K562 (cell line): ENCODE measurements around the gene TMEM123. TPM values are rescaled to one million over a fixed set of nuclear protein-coding genes. Genes with fewer than 3 reads are reported as not detected.

Experiments used
- ATAC-seq: fragments of 200-7000 bp; cut with Tn5 transposase; 3 replicates; pipeline ENCODE4 v1.9.1; 2020; ENCODE audit warnings: moderate library complexity
- BruUV-seq: library from RNA; stranded (reverse); fragments of 400-500 nt; replicated peaks from 2 replicates; lab custom pipeline; 2021; lab: Mats Ljungman, UMichigan
- CTCF ChIA-PET: fragments of 300-600 bp; formaldehyde crosslinking; extraction: SDS; loops from one replicate; lab custom pipeline; 2021; ENCODE audit warnings: low intra/inter-chr PET ratio; lab: Yijun Ruan, JAX
- POLR2A ChIA-PET: fragments of 300-600, 350-650 bp; sonication (Branson Sonifier 250); formaldehyde crosslinking; extraction: SDS; loops from one replicate; lab custom pipeline; 2021; ENCODE audit warnings: antibody characterized with exemption, inconsistent platforms; lab: Yijun Ruan, JAX
- DNase-seq, 4 experiments: peaks; one replicate each; pipeline versions ENCODE4 v3.0.0 to v3.0.0-alpha.2; 2011 to 2018; ENCODE audit warnings: low spot score in 3 of 4, mixed read lengths in 3 of 4; ENCODE audit errors: extremely low read depth in 1 of 4
- FAIRE-seq: peaks from 2 replicates; lab custom pipeline; 2011; peaks lifted over from hg19 to GRCh38; lab: Jason Lieb, UNC
- H2AFZ ChIP-seq: 2 replicates; pipeline ENCODE4 v1.6.0; 2011; ENCODE audit warnings: low read depth, low read length, control low read depth, inconsistent platforms
- H3K27ac ChIP-seq: fragments of 200-600 bp; 3 replicates; pipeline ENCODE4 v1.8.0; 2011; ENCODE audit warnings: low read depth, mild to moderate bottlenecking, control low read depth, inconsistent platforms, low read length, moderate library complexity, mixed read lengths; ENCODE audit errors: extremely low read depth
- H3K27me3 ChIP-seq, 2 experiments: fragments of 300-600 bp in 1 of 2; 2 replicates in 1 of 2; 3 replicates in 1 of 2; pipeline versions ENCODE4 v1.6.0 to v1.8.0; 2011; ENCODE audit warnings: inconsistent platforms in 2 of 2, low read length in 2 of 2, mild to moderate bottlenecking in 1 of 2, mixed read lengths in 1 of 2, moderate library complexity in 1 of 2; ENCODE audit not compliant: control insufficient read depth in 2 of 2, insufficient read depth in 2 of 2
- H3K36me3 ChIP-seq: fragments of 300-600 bp; 3 replicates; pipeline ENCODE4 v1.8.0; 2011; ENCODE audit warnings: mild to moderate bottlenecking, low read length, inconsistent platforms; ENCODE audit not compliant: control insufficient read depth, insufficient read depth
- H3K4me1 ChIP-seq, 2 experiments: fragments of 200-600 bp in 1 of 2; replicated peaks in 1 of 2; 2 replicates in 1 of 2; 3 replicates in 1 of 2; pipeline versions ENCODE4 v1.5.1 to v1.8.0; 2011; ENCODE audit warnings: inconsistent platforms in 2 of 2, low read length in 2 of 2, mild to moderate bottlenecking in 1 of 2, mixed read lengths in 1 of 2, moderate library complexity in 1 of 2; ENCODE audit not compliant: control insufficient read depth in 2 of 2, insufficient read depth in 2 of 2
- H3K4me2 ChIP-seq: 2 replicates; pipeline ENCODE4 v1.6.1; 2011; ENCODE audit warnings: low read length, control low read depth, inconsistent platforms, mixed read lengths; ENCODE audit not compliant: insufficient read depth
- H3K4me3 ChIP-seq: fragments of 200-600 bp; sonication (generic), shearing (Covaris generic); 2 replicates; pipeline ENCODE4 v1.5.1; 2016; ENCODE audit warnings: control low read depth, inconsistent platforms
- H3K79me2 ChIP-seq: fragments of 200-600 bp; 3 replicates; pipeline ENCODE4 v1.8.0; 2011; ENCODE audit warnings: low read length, inconsistent platforms; ENCODE audit not compliant: control insufficient read depth, insufficient read depth
- H3K9ac ChIP-seq, 2 experiments: 2 replicates each; pipeline versions ENCODE4 v1.6.0 to v1.6.1; 2011; ENCODE audit warnings: low read depth in 2 of 2, low read length in 2 of 2, control low read depth in 1 of 2, inconsistent platforms in 1 of 2, mild to moderate bottlenecking in 1 of 2, mixed read lengths in 1 of 2; ENCODE audit not compliant: insufficient read depth in 1 of 2
- H3K9me1 ChIP-seq: one replicate; pipeline ENCODE4 v1.6.0; 2011; ENCODE audit warnings: inconsistent platforms, mild to moderate bottlenecking, low read length, moderate library complexity; ENCODE audit not compliant: control insufficient read depth, insufficient read depth
- H3K9me3 ChIP-seq: replicated peaks from 2 replicates; pipeline ENCODE4 v1.5.1; 2011; ENCODE audit warnings: low read depth, low read length, inconsistent platforms; ENCODE audit not compliant: control insufficient read depth, insufficient read depth
- H4K20me1 ChIP-seq: replicated peaks from 2 replicates; pipeline ENCODE4 v1.6.1; 2011; ENCODE audit warnings: low read length, inconsistent platforms, mixed read lengths; ENCODE audit not compliant: control insufficient read depth, insufficient read depth
- HNRNPUL1 ChIP-seq: fragments of 200-400 bp; formaldehyde crosslinking; IDR thresholded peaks from 2 replicates; pipeline ENCODE4 v1.6.1; 2017; ENCODE audit warnings: low read length
- KAT2B ChIP-seq: IDR thresholded peaks from one replicate; pipeline ENCODE4 v1.6.1; 2012; ENCODE audit warnings: low read depth, mild to moderate bottlenecking, control low read depth, inconsistent platforms, low read length, moderate library complexity
- L3MBTL2 ChIP-seq: fragments of 450-650 bp; IDR thresholded peaks from 2 replicates; pipeline ENCODE4 v1.6.1; 2016; ENCODE audit warnings: mild to moderate bottlenecking, moderate library complexity
- MAX ChIP-seq: sonication (generic); formaldehyde crosslinking; IDR thresholded peaks from 2 replicates; pipeline ENCODE4 v1.9.0; 2022; ENCODE audit warnings: mild to moderate bottlenecking, missing genetic modification reagents
- POLR2G ChIP-seq: fragments of 200-400 bp; formaldehyde crosslinking; IDR thresholded peaks from 2 replicates; pipeline ENCODE4 v1.6.1; 2017; ENCODE audit warnings: low read depth, mild to moderate bottlenecking, antibody characterized with exemption, low read length, moderate library complexity
- TSC22D4 ChIP-seq: fragments of 450-650 bp; IDR thresholded peaks from 2 replicates; pipeline ENCODE4 v1.6.1; 2016; ENCODE audit warnings: missing genetic modification characterization, missing biosample characterization, control low read depth
- ZFX ChIP-seq: sonication (generic); formaldehyde crosslinking; IDR thresholded peaks from 2 replicates; pipeline ENCODE4 v1.8.0; 2022; ENCODE audit warnings: mild to moderate bottlenecking, missing genetic modification reagents, moderate library complexity
- ZNF707 ChIP-seq: fragments of 250-450 bp; sonication (Bioruptor Pico); conservative IDR thresholded peaks from 2 replicates; pipeline ENCODE4 v1.8.0; 2022; ENCODE audit warnings: inconsistent platforms, mild to moderate bottlenecking, moderate library complexity
- WGBS: fragments of 100-300 bp; shearing (Covaris generic); methylation state at CpG from one replicate; pipeline ENCODE4 v1.1.6; 2016; ENCODE audit warnings: low coverage, mixed read lengths; ENCODE audit not compliant: insufficient coverage; ENCODE audit errors: missing lambda C conversion rate; 5-methylcytosine and 5-hydroxymethylcytosine counted together
- in situ Hi-C: fragments of 300-500 bp; cut with MboI; formaldehyde crosslinking; loops from 4 replicates; pipeline ENCODE4 v1.15.0; 2018; ENCODE audit warnings: inconsistent platforms, mixed read lengths
- intact Hi-C: fragments of 100-400 bp; cut with micrococcal nuclease; formaldehyde crosslinking; loops from 2 replicates; pipeline ENCODE4 v1.14.2; 2022
- polyA plus RNA-seq, 8 experiments: library from polyadenylated mRNA; depleted of rRNA in 4 of 8; stranded (reverse) in 5 of 8; unstranded in 3 of 8; fragments of >200 nt; fragmentation: Nextera tagmentation in 2 of 8; fragmentation: Illumina TruSeq in 1 of 8; extraction: Ambion mirVana in 2 of 8; extraction: Trizol in 1 of 8; gene quantifications; 2 replicates each; pipeline versions ENCODE4 v1.2.1 to v1.2.3, GENCODE V29; 2011 to 2014; ENCODE audit warnings: inconsistent platforms in 1 of 8, missing spikeins in 1 of 8
- total RNA-seq, 7 experiments: library from RNA; depleted of rRNA in 6 of 7; stranded (reverse); fragments of >200 nt in 6 of 7; fragmentation: Illumina TruSeq in 2 of 7; extraction: Trizol in 2 of 7; gene quantifications; 2 replicates each; pipeline versions ENCODE4 v1.2.1 to v1.2.3, GENCODE V29; 2011 to 2021; ENCODE audit warnings: low replicate concordance in 1 of 7
- TF ChIP-seq, protein P1 (sequence below): fragments of 450-650 bp; IDR thresholded peaks from 2 replicates; pipeline ENCODE4 v1.6.1; 2016; ENCODE audit warnings: mild to moderate bottlenecking, moderate library complexity

Gene TMEM123
- total and polyA plus RNA-seq, 9 of the 15 experiments (the other 6 are each of a cell fraction or from before 2014, with no cell fraction given): 19.8 to 344 (median 82.4) TPM

DNA sequence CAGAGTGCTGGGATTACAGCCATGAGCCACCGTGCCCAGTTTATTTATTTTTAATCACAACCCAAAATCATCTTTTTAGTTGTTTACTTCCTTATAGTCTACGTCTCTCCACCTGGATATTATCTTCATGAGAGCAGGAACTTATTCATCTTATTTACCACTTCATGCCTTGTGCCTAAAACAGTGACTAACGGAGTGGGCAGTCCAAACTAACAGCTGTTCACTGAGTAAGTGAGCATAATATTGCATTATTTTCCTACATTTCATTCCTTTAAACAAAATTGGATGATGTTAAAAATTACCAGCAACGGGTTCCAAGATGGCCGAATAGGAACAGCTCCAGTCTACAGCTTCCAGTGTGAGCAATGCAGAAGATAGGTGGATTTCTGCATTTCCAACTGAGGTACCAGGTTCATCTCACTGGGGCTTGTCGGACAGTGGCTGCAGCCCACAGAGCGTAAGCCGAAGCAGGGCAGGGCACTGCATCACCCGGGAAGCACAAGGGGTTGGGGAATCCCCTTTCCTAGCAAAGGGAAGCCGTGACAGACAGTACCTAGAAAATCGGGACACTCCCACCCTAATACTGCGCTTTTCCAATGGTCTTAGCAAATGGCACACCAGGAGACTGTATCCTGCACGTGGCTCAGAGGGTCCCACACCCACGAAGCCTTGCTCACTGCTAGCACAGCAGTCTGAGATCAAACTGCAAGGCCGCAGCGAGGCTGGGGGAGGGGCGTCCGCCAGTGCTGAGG is 14.1 kb downstream of the TMEM123 start:
- no peak overlapping the region for H3K4me3 ChIP-seq
- WGBS: 71% methylated on average over 18 of the region's 18 CpGs
- H3K4me2 ChIP-seq: no peak overlapping the region
- H3K79me2 ChIP-seq: peaks cover 16% of the 10 kb centered on the region
- peaks cover 0 to 5% of the 10 kb centered on the region in 2 experiments; a peak in 3 of 5 replicates for H3K4me1 ChIP-seq
- no peaks in the 10 kb centered on the region for H4K20me1 ChIP-seq
- peaks cover 11% of the 10 kb centered on the region; the same call in 2 of the 3 replicates for H3K36me3 ChIP-seq
- intact Hi-C loops: no loop called here
- BruUV-seq: no TSS peak
- no peaks in the 10 kb centered on the region for H3K9me1 ChIP-seq
- ChIA-PET CTCF (no interaction called here), POLR2A (interaction anchor here (1.2 to 1.6 kb wide), 2 partner anchors 13 to 20 kb away, joined by 3 to 5 read pairs; no protein-coding TSS in a partner anchor)
- H3K9ac ChIP-seq: no peak overlapping the region; a peak in 1 of 4 replicates
- FAIRE-seq (no peak), DNase-seq (peak in 1 of 4 experiments; percentile 21), ATAC-seq (no peak)
- no peaks in the 10 kb centered on the region for H3K27me3 ChIP-seq
- H3K9me3 ChIP-seq: no peaks in the 10 kb centered on the region; the same call in 1 of the 2 replicates
- in situ Hi-C loops: no loop called here
- H3K27ac ChIP-seq: no peak overlapping the region
- no peak overlapping the region for H2AFZ ChIP-seq
- TF ChIP-seq TSC22D4 (tag): no peak
- TF ChIP-seq L3MBTL2: peak; percentile 65
- no peak for TF ChIP-seq HNRNPUL1
- TF ChIP-seq POLR2G: no peak
- no peak for TF ChIP-seq ZNF707 (CRISPR knock-in tag)
- no peak for TF ChIP-seq KAT2B
- peak; percentile 40; the same call in 1 of the 2 replicates for TF ChIP-seq MAX (CRISPR knock-in tag)
- TF ChIP-seq, protein P1, sequence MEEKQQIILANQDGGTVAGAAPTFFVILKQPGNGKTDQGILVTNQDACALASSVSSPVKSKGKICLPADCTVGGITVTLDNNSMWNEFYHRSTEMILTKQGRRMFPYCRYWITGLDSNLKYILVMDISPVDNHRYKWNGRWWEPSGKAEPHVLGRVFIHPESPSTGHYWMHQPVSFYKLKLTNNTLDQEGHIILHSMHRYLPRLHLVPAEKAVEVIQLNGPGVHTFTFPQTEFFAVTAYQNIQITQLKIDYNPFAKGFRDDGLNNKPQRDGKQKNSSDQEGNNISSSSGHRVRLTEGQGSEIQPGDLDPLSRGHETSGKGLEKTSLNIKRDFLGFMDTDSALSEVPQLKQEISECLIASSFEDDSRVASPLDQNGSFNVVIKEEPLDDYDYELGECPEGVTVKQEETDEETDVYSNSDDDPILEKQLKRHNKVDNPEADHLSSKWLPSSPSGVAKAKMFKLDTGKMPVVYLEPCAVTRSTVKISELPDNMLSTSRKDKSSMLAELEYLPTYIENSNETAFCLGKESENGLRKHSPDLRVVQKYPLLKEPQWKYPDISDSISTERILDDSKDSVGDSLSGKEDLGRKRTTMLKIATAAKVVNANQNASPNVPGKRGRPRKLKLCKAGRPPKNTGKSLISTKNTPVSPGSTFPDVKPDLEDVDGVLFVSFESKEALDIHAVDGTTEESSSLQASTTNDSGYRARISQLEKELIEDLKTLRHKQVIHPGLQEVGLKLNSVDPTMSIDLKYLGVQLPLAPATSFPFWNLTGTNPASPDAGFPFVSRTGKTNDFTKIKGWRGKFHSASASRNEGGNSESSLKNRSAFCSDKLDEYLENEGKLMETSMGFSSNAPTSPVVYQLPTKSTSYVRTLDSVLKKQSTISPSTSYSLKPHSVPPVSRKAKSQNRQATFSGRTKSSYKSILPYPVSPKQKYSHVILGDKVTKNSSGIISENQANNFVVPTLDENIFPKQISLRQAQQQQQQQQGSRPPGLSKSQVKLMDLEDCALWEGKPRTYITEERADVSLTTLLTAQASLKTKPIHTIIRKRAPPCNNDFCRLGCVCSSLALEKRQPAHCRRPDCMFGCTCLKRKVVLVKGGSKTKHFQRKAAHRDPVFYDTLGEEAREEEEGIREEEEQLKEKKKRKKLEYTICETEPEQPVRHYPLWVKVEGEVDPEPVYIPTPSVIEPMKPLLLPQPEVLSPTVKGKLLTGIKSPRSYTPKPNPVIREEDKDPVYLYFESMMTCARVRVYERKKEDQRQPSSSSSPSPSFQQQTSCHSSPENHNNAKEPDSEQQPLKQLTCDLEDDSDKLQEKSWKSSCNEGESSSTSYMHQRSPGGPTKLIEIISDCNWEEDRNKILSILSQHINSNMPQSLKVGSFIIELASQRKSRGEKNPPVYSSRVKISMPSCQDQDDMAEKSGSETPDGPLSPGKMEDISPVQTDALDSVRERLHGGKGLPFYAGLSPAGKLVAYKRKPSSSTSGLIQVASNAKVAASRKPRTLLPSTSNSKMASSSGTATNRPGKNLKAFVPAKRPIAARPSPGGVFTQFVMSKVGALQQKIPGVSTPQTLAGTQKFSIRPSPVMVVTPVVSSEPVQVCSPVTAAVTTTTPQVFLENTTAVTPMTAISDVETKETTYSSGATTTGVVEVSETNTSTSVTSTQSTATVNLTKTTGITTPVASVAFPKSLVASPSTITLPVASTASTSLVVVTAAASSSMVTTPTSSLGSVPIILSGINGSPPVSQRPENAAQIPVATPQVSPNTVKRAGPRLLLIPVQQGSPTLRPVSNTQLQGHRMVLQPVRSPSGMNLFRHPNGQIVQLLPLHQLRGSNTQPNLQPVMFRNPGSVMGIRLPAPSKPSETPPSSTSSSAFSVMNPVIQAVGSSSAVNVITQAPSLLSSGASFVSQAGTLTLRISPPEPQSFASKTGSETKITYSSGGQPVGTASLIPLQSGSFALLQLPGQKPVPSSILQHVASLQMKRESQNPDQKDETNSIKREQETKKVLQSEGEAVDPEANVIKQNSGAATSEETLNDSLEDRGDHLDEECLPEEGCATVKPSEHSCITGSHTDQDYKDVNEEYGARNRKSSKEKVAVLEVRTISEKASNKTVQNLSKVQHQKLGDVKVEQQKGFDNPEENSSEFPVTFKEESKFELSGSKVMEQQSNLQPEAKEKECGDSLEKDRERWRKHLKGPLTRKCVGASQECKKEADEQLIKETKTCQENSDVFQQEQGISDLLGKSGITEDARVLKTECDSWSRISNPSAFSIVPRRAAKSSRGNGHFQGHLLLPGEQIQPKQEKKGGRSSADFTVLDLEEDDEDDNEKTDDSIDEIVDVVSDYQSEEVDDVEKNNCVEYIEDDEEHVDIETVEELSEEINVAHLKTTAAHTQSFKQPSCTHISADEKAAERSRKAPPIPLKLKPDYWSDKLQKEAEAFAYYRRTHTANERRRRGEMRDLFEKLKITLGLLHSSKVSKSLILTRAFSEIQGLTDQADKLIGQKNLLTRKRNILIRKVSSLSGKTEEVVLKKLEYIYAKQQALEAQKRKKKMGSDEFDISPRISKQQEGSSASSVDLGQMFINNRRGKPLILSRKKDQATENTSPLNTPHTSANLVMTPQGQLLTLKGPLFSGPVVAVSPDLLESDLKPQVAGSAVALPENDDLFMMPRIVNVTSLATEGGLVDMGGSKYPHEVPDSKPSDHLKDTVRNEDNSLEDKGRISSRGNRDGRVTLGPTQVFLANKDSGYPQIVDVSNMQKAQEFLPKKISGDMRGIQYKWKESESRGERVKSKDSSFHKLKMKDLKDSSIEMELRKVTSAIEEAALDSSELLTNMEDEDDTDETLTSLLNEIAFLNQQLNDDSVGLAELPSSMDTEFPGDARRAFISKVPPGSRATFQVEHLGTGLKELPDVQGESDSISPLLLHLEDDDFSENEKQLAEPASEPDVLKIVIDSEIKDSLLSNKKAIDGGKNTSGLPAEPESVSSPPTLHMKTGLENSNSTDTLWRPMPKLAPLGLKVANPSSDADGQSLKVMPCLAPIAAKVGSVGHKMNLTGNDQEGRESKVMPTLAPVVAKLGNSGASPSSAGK: peak; percentile 77
- peak; percentile 63 for TF ChIP-seq ZFX (CRISPR knock-in tag)
